Panc1 (cell line): Measurements from ENCODE around the gene GPC6.

Source experiments
- POLR2AphosphoS5 ChIP-seq: IDR thresholded peaks from 2 replicates; pipeline ENCODE4 v1.6.1; 2012; ENCODE audit warnings: mild to moderate bottlenecking, low read depth, low read length, moderate library complexity
- TF ChIP-seq, protein P1 (sequence below): fragments of 450-650 bp; IDR thresholded peaks from 2 replicates; pipeline ENCODE4 v1.5.1; 2017; ENCODE audit warnings: mild to moderate bottlenecking
- TF ChIP-seq, protein P2 (sequence below), 2 experiments: IDR thresholded peaks; 2 replicates each; pipeline ENCODE4 v1.6.1; 2011 to 2012; ENCODE audit warnings: low read depth in 2 of 2, control low read depth in 1 of 2, low read length in 1 of 2, mild to moderate bottlenecking in 1 of 2, moderate library complexity in 1 of 2; ENCODE audit not compliant: insufficient read depth in 1 of 2

GRCh38 chr13:93320942-93321341 lies 94.3 kb downstream of the GPC6 start:
- TF ChIP-seq, protein P1, sequence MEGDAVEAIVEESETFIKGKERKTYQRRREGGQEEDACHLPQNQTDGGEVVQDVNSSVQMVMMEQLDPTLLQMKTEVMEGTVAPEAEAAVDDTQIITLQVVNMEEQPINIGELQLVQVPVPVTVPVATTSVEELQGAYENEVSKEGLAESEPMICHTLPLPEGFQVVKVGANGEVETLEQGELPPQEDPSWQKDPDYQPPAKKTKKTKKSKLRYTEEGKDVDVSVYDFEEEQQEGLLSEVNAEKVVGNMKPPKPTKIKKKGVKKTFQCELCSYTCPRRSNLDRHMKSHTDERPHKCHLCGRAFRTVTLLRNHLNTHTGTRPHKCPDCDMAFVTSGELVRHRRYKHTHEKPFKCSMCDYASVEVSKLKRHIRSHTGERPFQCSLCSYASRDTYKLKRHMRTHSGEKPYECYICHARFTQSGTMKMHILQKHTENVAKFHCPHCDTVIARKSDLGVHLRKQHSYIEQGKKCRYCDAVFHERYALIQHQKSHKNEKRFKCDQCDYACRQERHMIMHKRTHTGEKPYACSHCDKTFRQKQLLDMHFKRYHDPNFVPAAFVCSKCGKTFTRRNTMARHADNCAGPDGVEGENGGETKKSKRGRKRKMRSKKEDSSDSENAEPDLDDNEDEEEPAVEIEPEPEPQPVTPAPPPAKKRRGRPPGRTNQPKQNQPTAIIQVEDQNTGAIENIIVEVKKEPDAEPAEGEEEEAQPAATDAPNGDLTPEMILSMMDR: no peak
- TF ChIP-seq POLR2AphosphoS5: no peak
- TF ChIP-seq, protein P2, sequence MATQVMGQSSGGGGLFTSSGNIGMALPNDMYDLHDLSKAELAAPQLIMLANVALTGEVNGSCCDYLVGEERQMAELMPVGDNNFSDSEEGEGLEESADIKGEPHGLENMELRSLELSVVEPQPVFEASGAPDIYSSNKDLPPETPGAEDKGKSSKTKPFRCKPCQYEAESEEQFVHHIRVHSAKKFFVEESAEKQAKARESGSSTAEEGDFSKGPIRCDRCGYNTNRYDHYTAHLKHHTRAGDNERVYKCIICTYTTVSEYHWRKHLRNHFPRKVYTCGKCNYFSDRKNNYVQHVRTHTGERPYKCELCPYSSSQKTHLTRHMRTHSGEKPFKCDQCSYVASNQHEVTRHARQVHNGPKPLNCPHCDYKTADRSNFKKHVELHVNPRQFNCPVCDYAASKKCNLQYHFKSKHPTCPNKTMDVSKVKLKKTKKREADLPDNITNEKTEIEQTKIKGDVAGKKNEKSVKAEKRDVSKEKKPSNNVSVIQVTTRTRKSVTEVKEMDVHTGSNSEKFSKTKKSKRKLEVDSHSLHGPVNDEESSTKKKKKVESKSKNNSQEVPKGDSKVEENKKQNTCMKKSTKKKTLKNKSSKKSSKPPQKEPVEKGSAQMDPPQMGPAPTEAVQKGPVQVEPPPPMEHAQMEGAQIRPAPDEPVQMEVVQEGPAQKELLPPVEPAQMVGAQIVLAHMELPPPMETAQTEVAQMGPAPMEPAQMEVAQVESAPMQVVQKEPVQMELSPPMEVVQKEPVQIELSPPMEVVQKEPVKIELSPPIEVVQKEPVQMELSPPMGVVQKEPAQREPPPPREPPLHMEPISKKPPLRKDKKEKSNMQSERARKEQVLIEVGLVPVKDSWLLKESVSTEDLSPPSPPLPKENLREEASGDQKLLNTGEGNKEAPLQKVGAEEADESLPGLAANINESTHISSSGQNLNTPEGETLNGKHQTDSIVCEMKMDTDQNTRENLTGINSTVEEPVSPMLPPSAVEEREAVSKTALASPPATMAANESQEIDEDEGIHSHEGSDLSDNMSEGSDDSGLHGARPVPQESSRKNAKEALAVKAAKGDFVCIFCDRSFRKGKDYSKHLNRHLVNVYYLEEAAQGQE (IDR thresholded peaks at IDR 0.05; ENCODE audit: insufficient read depth in 1 of 2, low read depth in 2 of 2, low read length in 1 of 2): no peak
